ENCODE results near the gene DCAF8.

The DCAF8 gene

GRCh38 chr1:160191756-160192155 is 70.6 kb downstream of the DCAF8 start:
- Histone ChIP-seq H3K4me1 (ENCODE audit: control insufficient read depth in 1 of 2, insufficient read depth in 1 of 2, low read depth in 1 of 2, low read length in 1 of 2) (no peaks in the 10 kb centered on the region), H3K4me3 (ENCODE audit: low read depth in 1 of 2, low read length in 1 of 2) (no peak overlapping the region), H3K27ac (no peak overlapping the region), H3K36me3 (no peaks in the 10 kb centered on the region), H3K9me3 (no peaks in the 10 kb centered on the region), H3K27me3 (peaks cover 12% of the 10 kb centered on the region)
- TF ChIP-seq CTCF (IDR thresholded peaks at IDR 0.05), result no peak

GRCh38 chr1:160189649-160190625 is 72.4 kb downstream of the DCAF8 start, which contains the start of gene CASQ1:
TSS of gene CASQ1 (plus strand) at chr1:160190575. CDS start at chr1:160190752, 177 bp downstream.
- Histone ChIP-seq H3K4me1 (ENCODE audit: control insufficient read depth in 1 of 2, insufficient read depth in 1 of 2, low read depth in 1 of 2, low read length in 1 of 2) (no peaks in the 10 kb centered on the region), H3K4me3 (ENCODE audit: low read depth in 1 of 2, low read length in 1 of 2) (no peak within 1 kb of the TSS), H3K9me3 (no peaks in the 10 kb centered on the region), H3K27ac (no peak within 1 kb of the TSS), H3K27me3 (peaks cover under 1% of the 10 kb centered on the region), H3K36me3 (no peaks in the 10 kb centered on the region)
- no peak for TF ChIP-seq CTCF (IDR thresholded peaks at IDR 0.05)

- Histone ChIP-seq H3K9me3 (no peaks in the 10 kb centered on the region), H3K4me3 (ENCODE audit: low read depth in 1 of 2, low read length in 1 of 2) (no peak overlapping the region), H3K27me3 (no peaks in the 10 kb centered on the region), H3K36me3 (no peaks in the 10 kb centered on the region), H3K4me1 (ENCODE audit: control insufficient read depth in 1 of 2, insufficient read depth in 1 of 2, low read depth in 1 of 2, low read length in 1 of 2) (no peaks in the 10 kb centered on the region), H3K27ac (no peak overlapping the region)
- no peak for TF ChIP-seq CTCF (IDR thresholded peaks at IDR 0.05)
Measured at GRCh38 chr1:160188341-160188740, 74.0 kb downstream of the DCAF8 start.

- Histone ChIP-seq H3K4me1 (ENCODE audit: control insufficient read depth in 1 of 2, insufficient read depth in 1 of 2, low read depth in 1 of 2, low read length in 1 of 2) (no peaks in the 10 kb centered on the region), H3K27ac (no peak overlapping the region), H3K27me3 (no peaks in the 10 kb centered on the region), H3K9me3 (no peaks in the 10 kb centered on the region), H3K36me3 (no peaks in the 10 kb centered on the region), H3K4me3 (ENCODE audit: low read depth in 1 of 2, low read length in 1 of 2) (no peak overlapping the region)
- TF ChIP-seq CTCF (IDR thresholded peaks at IDR 0.05), result no peak
Measured at GRCh38 chr1:160187407-160187806, 74.9 kb downstream of the DCAF8 start.

GRCh38 chr1:160186729-160187128 is 75.6 kb downstream of the DCAF8 start:
- Histone ChIP-seq H3K27me3 (peaks cover 3% of the 10 kb centered on the region), H3K36me3 (no peaks in the 10 kb centered on the region), H3K27ac (no peak overlapping the region)

More at GRCh38 chr1:160186729-160187128, 75.6 kb downstream of the DCAF8 start:
- Histone ChIP-seq H3K9me3 (no peaks in the 10 kb centered on the region), H3K4me1 (ENCODE audit: control insufficient read depth in 1 of 2, insufficient read depth in 1 of 2, low read depth in 1 of 2, low read length in 1 of 2) (no peaks in the 10 kb centered on the region), H3K4me3 (ENCODE audit: low read depth in 1 of 2, low read length in 1 of 2) (no peak overlapping the region)
- TF ChIP-seq CTCF (IDR thresholded peaks at IDR 0.05), result no peak
